ENCODE data around the gene ITM2C. TPM values are rescaled to one million over a fixed set of nuclear protein-coding genes. Genes with fewer than 3 reads are reported as not detected.

ITM2C gene
- total RNA-seq, 4 donors from 2014 or later = 14.0 to 22.2 (median 19.9) TPM

DNA sequence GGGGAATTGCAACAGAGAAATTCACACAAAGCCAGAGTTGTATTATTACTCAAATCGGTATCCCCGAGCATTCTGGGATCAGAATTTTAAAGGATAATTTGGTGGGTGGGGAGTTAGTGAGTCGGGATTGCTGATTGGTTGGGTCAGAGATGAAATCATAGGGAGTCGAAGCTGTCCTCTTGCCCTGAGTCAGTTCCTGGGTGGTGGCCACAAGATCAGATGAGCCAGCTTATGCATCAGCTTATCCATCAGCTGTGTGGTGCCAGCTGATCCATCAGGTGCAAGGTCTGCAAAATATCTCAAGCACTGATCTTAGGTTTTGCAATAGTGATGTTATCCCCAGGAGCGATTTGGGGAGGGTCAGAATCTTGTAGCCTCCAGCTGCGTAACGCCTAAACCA, 34.3 kb upstream of the ITM2C start:
- TF ChIP-seq, protein P1, sequence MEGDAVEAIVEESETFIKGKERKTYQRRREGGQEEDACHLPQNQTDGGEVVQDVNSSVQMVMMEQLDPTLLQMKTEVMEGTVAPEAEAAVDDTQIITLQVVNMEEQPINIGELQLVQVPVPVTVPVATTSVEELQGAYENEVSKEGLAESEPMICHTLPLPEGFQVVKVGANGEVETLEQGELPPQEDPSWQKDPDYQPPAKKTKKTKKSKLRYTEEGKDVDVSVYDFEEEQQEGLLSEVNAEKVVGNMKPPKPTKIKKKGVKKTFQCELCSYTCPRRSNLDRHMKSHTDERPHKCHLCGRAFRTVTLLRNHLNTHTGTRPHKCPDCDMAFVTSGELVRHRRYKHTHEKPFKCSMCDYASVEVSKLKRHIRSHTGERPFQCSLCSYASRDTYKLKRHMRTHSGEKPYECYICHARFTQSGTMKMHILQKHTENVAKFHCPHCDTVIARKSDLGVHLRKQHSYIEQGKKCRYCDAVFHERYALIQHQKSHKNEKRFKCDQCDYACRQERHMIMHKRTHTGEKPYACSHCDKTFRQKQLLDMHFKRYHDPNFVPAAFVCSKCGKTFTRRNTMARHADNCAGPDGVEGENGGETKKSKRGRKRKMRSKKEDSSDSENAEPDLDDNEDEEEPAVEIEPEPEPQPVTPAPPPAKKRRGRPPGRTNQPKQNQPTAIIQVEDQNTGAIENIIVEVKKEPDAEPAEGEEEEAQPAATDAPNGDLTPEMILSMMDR (IDR thresholded peaks at IDR 0.05; ENCODE audit: low read depth) = no peak

DNA sequence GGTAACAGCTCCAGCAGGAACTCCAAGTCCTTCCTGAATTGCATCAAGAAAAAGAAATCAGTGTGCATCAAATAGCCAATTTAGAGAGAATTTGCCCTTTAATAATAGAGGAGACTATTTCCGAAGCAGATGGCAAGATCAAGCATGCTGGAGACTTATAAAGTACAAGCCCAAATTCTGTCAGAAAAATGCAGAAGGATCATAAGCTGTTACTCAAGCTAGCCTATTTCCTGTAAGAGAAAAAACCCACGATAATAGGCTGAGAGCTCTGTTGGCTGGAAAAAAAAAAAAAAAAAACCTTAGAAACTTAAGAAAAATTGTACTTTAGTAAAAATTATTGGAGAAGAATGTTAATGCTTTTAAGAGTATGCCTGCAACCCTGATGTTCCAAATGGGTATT, 24.4 kb upstream of the ITM2C start:
- TF ChIP-seq, protein P1 (IDR thresholded peaks at IDR 0.05; ENCODE audit: low read depth) = no peak

DNA sequence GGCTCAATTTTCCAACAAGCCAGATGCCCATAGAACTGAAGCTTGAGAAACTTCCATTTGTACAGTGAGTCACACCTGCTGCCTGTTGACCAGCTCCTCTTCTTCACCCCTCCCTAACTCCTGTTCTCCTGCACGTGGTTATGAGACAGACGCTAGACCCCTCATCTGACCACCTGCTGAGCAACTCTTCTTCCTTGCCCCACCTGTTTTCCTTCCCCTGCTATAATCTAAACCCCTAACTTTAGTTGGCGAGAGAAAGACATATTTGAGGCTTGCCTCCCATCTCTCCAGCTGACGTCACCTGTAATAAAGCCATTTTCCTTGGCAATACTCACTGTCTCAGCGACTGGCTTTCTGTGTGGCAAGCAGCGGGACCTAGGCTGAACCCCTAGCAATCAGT, 22.3 kb upstream of the ITM2C start:
- TF ChIP-seq, protein P1 (IDR thresholded peaks at IDR 0.05; ENCODE audit: low read depth) = no peak

DNA sequence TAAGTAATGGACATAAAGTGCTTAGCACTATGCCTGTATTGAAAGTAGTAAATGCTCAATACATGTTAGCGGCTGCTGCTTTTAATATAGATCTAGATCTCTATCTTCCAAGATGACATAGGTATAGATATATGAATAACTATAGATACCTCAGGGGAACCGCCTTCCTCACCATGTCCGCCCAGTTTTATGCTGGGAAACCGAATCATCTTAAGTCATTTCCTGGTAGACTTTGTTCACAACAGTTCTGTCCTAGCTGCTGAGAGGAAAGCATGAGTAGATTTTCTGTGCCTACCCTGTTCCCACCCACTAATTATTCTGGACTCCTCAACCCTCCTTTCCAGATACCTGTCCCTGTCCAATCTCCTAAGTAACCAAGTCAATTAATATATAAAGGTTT, 21.6 kb upstream of the ITM2C start:
- TF ChIP-seq, protein P1 (IDR thresholded peaks at IDR 0.05; ENCODE audit: low read depth) = no peak

DNA sequence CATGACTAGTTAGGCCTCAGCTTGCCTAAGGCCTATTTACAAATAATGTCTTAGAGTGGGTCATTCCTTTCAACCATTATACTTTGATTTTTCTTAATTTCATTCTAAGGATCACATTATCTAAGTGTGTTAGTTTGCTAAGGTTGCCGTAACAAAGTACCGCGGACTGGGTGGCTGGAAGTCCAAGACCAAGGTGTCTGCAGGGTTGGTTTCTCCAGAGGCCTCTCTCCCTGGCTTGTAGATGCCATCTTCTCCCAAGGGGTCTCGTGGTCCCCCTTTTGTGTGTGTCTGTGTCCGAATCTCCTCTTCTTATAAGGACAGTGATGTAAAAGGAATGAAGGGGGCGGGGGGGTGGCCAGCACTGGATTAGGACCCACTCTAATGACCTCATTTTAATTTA, 18.4 kb upstream of the ITM2C start:
- TF ChIP-seq, protein P1 (IDR thresholded peaks at IDR 0.05; ENCODE audit: low read depth) = no peak

DNA sequence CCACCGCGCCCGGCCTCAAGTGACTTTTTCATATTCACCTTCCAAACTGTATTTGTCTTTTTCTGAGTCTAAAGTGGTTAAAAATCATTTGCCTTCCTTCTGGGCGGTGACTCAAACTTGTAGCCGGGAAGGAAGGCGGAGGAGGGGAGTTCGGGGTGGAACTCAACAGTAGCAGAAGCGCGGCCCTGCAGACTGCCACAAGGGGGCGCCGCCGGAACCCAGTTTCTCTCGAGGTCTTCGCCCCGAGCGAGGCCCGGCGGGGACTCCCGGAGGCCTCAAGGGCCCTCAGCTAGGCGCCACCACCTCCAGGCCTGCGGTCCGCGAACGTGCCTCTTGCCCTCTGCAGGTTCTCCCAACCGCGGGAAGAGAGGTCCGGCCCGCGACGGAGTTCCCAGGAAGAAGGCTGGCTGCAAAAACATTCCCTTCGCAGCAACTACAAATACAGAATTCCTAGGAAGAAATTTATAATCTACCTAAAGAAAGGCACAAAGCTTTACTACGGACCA, 16.8 kb upstream of the ITM2C start:
- TF ChIP-seq, protein P1 (IDR thresholded peaks at IDR 0.05; ENCODE audit: low read depth) = no peak

DNA sequence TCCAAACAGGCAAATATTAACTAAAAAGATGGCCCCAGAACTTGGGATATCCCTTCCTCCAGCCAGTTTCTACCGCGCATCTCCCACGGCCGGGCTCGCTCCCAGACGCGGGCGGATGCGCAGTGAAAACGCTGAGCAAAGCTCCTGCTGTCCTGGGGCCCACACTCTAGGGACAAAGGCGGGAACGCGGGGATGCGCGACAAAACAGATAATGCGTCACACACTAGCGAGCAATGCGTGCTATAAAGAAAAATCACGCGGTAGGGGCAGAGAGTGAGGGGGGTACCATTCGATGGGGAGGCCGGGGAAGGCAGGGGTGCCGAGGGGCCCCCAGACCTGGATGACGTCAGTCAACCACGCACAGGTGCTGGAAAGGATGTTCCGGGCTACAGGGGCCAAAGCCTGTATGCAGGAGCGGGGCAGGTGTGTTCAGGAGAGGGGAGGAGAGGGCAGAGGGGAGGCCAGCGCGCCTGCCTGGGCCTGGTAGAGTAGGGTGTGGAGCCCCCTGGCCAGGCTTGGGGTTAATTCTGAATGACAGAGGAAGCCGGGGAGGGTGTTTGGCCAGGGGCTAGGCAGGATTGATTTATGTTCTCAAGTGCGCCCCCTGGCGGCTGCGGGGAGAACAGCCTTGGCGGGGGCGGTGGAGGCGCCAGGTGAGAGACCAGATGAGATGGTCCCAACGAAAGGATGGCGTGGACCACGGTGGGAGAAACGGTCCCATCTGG, 14.9 kb upstream of the ITM2C start:
- TF ChIP-seq, protein P1 (IDR thresholded peaks at IDR 0.05; ENCODE audit: low read depth) = no peak

Measured in subcutaneous adipose tissue (tissue), 4 donors.